KOPT-K1 (cell line): ENCODE measurements around the gene APRT.
A peak's percentile ranks its signal among the peaks of the same experiment; 100 is the strongest.
"Not testable (repeated sequence)": the region's sequence is repeated elsewhere in the genome, so short reads cannot be mapped to it uniquely, and the experiment has no call there.

ENCODE experiments used
- H3K27ac ChIP-seq: fragments of 200-600 bp; sonication (generic); 2 replicates; pipeline ENCODE4 v1.5.1; 2016; ENCODE audit warnings: antibody characterized with exemption, mild to moderate bottlenecking, low read depth, low read length; ENCODE audit not compliant: poor library complexity, severe bottlenecking
- H3K36me3 ChIP-seq: fragments of 200-600 bp; sonication (generic); 2 replicates; pipeline ENCODE4 v1.5.1; 2017; ENCODE audit warnings: antibody characterized with exemption, mild to moderate bottlenecking, low read length, moderate library complexity; ENCODE audit not compliant: insufficient read depth
- H3K9me3 ChIP-seq: fragments of 200-600 bp; sonication (generic); 2 replicates; pipeline ENCODE4 v1.5.1; 2017; ENCODE audit warnings: antibody characterized with exemption, low read length, mild to moderate bottlenecking; ENCODE audit not compliant: insufficient read depth, poor library complexity, severe bottlenecking

Gene APRT

GRCh38 chr16:88782454-88783390 is 29.0 kb downstream of the APRT start:
- H3K36me3 ChIP-seq, result peaks cover 24% of the 10 kb centered on the region
- peak overlapping the region; percentile 84 for H3K27ac ChIP-seq
- H3K9me3 ChIP-seq, result no peaks in the 10 kb centered on the region

DNA sequence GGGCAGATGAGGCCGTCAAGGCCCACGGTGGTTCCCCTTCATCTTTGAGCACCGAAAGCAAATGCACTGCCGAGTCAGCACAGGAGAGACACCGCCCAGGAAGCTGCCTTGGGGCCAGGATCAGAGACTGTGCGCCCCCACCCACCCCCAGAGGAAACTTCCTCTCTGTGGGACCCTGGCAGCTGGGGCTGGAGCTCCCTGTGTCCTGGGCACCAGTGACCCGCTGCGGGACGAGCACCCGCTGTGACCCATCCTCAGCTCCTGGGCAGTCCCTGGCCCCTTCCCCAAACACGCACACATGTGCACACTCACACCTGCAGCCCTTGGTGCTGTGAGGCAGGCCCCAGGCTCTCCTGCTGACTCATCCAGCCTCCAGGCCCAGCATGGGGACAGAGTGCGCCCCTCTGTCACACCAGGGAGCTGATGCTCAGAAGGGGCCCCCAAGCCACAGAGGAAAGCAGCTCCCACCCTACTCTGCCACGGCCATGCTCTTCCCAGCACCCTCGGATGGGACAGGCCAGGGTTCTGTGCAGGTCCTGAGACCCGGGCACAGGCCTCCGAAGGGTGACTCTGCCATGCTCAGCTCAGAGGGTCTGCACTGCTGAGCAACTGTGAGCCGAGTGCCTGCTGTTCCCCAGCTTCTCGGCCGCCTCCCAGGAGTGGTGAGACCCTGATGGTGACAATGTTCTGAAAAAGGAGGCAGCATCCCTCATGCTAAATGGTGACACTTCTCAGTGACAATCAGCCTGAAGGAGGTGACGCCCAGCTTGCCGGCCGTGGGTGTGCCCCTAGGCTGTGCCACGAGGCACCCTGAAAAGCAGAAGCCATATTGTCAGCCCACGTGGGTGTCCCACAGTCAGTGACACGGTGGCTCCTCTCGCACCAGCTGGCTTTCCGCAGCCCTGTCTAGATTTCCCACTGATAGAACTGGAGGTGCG is 30.3 kb downstream of the APRT start:
- peaks cover 37% of the 10 kb centered on the region for H3K36me3 ChIP-seq
- no peaks in the 10 kb centered on the region for H3K9me3 ChIP-seq
- peak overlapping the region; percentile 84 for H3K27ac ChIP-seq

- Histone ChIP-seq H3K9me3 (no peaks in the 10 kb centered on the region), H3K36me3 (peaks cover 44% of the 10 kb centered on the region), H3K27ac (peak overlapping the region; percentile 84)
Measured at GRCh38 chr16:88780142-88781062, 31.3 kb downstream of the APRT start.

GRCh38 chr16:88779406-88780141 is 32.2 kb downstream of the APRT start:
- H3K36me3 ChIP-seq, result peaks cover 52% of the 10 kb centered on the region
- H3K9me3 ChIP-seq, result no peaks in the 10 kb centered on the region
- peak overlapping the region; percentile 84 for H3K27ac ChIP-seq

GRCh38 chr16:88778541-88779065 is 33.1 kb downstream of the APRT start:
- H3K9me3 ChIP-seq, result no peaks in the 10 kb centered on the region
- peaks cover 61% of the 10 kb centered on the region for H3K36me3 ChIP-seq
- H3K27ac ChIP-seq, result no peak overlapping the region

DNA sequence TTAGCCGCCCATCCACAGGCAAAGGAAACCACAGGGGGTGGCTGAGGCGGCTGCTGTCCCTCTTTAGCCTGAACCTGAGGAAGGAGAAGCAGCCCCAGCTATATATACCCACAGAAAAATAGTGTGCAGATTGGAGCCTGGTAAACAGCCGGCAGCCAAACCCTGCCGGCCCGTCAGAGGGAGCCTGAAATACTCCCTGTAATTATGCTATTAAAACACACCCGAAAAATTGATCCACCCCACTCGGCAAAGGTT is 33.5 kb downstream of the APRT start:
- Histone ChIP-seq H3K36me3 (peaks cover 62% of the 10 kb centered on the region), H3K9me3 (no peaks in the 10 kb centered on the region), H3K27ac (no peak overlapping the region)

- peaks cover 67% of the 10 kb centered on the region for H3K36me3 ChIP-seq
- H3K9me3 ChIP-seq, result no peaks in the 10 kb centered on the region
- H3K27ac ChIP-seq, result no peak overlapping the region
Measured at GRCh38 chr16:88777471-88778270, 34.1 kb downstream of the APRT start.

GRCh38 chr16:88775825-88776224 is 35.9 kb downstream of the APRT start:
- no peaks in the 10 kb centered on the region for H3K9me3 ChIP-seq
- H3K36me3 ChIP-seq, result peaks cover 83% of the 10 kb centered on the region
- no peak overlapping the region for H3K27ac ChIP-seq

- no peaks in the 10 kb centered on the region for H3K9me3 ChIP-seq
- H3K36me3 ChIP-seq, result peaks cover 86% of the 10 kb centered on the region
- no peak overlapping the region for H3K27ac ChIP-seq
Measured at GRCh38 chr16:88774544-88775393, 37.0 kb downstream of the APRT start.

- Histone ChIP-seq H3K36me3 (peaks cover 86% of the 10 kb centered on the region), H3K27ac (no peak overlapping the region), H3K9me3 (no peaks in the 10 kb centered on the region)
Measured at GRCh38 chr16:88773812-88774291, 37.9 kb downstream of the APRT start.

DNA sequence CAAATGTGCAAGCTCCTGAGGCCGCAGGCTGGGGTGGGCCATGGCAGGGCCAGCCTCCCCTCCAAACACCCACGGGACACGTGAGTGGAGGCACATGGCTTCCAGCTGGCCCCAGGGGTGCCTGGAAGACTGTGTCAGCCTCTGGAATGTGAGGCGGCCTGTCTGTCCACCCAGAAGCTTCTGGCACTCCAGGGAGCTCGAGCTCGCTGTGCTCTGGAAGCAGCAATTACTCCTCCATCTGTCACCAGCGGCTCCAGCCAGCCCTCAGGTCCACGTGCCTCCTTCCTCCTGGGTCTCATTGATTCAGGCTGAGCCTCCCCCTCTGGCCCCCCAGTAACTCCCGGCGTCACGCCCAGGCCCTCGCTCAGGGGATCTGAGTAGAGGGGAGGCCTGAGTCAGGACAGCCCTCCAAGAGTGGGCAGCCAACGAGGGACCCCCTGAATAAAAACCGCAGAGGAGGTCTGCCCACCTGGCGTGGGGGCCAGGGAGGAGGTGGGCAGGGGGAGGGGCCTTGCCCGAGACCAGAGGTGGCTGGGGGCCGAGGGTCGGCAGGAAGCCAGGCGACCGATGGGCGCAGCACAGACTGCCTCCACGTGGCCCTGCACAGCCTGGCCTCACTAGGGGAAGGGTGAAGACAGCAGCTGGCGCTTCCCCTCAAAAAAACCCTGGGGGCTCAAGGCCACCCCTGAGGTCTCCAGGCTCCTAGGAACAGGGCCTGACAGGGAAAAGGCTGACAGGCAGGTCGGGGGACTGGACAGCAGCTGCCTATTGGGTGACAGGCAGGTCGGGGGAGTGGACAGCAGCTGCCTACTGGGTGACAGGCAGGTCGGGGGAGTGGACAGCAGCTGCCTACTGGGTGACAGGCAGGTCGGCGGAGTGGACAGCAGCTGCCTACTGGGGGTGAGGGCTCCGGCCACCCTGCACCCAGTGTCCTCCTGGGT is 38.6 kb downstream of the APRT start:
- Histone ChIP-seq H3K9me3 (no peaks in the 10 kb centered on the region), H3K36me3 (peaks cover 84% of the 10 kb centered on the region; the same call in 1 of the 2 replicates), H3K27ac (no peak overlapping the region)

GRCh38 chr16:88771781-88772180 is 39.9 kb downstream of the APRT start:
- not testable (repeated sequence) for H3K9me3 ChIP-seq, H3K27ac ChIP-seq
- H3K36me3 ChIP-seq, result peaks cover 76% of the 10 kb centered on the region; the same call in 1 of the 2 replicates
